Retina (tissue), 1 donor: ENCODE measurements around the gene SWT1.
"Not testable (repeated sequence)": the region's sequence is repeated elsewhere in the genome, so short reads cannot be mapped to it uniquely, and the experiment has no call there.

Experiments used
- DNase-seq: peaks from one replicate; pipeline ENCODE4 v3.0.0-alpha.2; 2016

The SWT1 gene

GRCh38 chr1:185251928-185252327, 95.0 kb downstream of the SWT1 start:
- not testable (repeated sequence) for DNase-seq

- DNase-seq, result not testable (repeated sequence)
Measured at GRCh38 chr1:185252404-185252803, 95.4 kb downstream of the SWT1 start.

GRCh38 chr1:185255595-185255994, 98.6 kb downstream of the SWT1 start:
- DNase-seq, result not testable (repeated sequence)

GRCh38 chr1:185257116-185257949, 100.4 kb downstream of the SWT1 start:
- not testable (repeated sequence) for DNase-seq

GRCh38 chr1:185257950-185258208, 100.9 kb downstream of the SWT1 start:
- no peak for DNase-seq

- no peak for DNase-seq
Measured at GRCh38 chr1:185258676-185259075, 101.7 kb downstream of the SWT1 start.

GRCh38 chr1:185260611-185261010, 103.6 kb downstream of the SWT1 start:
- DNase-seq, result no peak

- no peak for DNase-seq
Measured at GRCh38 chr1:185262151-185262550, 105.2 kb downstream of the SWT1 start.

- DNase-seq, result no peak
Measured at GRCh38 chr1:185263292-185263691, 106.3 kb downstream of the SWT1 start.

GRCh38 chr1:185263780-185264179, 106.8 kb downstream of the SWT1 start:
- no peak for DNase-seq

GRCh38 chr1:185265314-185265713, 108.3 kb downstream of the SWT1 start:
- no peak for DNase-seq

- no peak for DNase-seq
Measured at GRCh38 chr1:185267301-185267700, 110.3 kb downstream of the SWT1 start.

GRCh38 chr1:185267701-185268100, 110.7 kb downstream of the SWT1 start:
- no peak for DNase-seq

GRCh38 chr1:185268352-185268751, 111.4 kb downstream of the SWT1 start:
- no peak for DNase-seq

GRCh38 chr1:185271921-185272320, 115.0 kb downstream of the SWT1 start:
- DNase-seq, result no peak

GRCh38 chr1:185279571-185279970, 122.6 kb downstream of the SWT1 start:
- no peak for DNase-seq

- DNase-seq, result no peak
Measured at GRCh38 chr1:185280589-185280988, 123.6 kb downstream of the SWT1 start.

- DNase-seq, result no peak
Measured at GRCh38 chr1:185281245-185281644, 124.3 kb downstream of the SWT1 start.

- no peak for DNase-seq
Measured at GRCh38 chr1:185284116-185284515, 127.1 kb downstream of the SWT1 start.

- no peak for DNase-seq
Measured at GRCh38 chr1:185284533-185285276, 127.7 kb downstream of the SWT1 start.

GRCh38 chr1:185287451-185287850, 130.5 kb downstream of the SWT1 start:
- DNase-seq, result no peak

GRCh38 chr1:185288435-185288834, 131.5 kb downstream of the SWT1 start:
- DNase-seq, result no peak

GRCh38 chr1:185289880-185290279, 132.9 kb downstream of the SWT1 start:
- no peak for DNase-seq

- no peak for DNase-seq
Measured at GRCh38 chr1:185291159-185291558, 134.2 kb downstream of the SWT1 start.

- no peak for DNase-seq
Measured at GRCh38 chr1:185291652-185292051, 134.7 kb downstream of the SWT1 start.
